Nephron (organoid): ENCODE data around the gene LRRN4.

Experiments
- H3K27ac Mint-ChIP-seq, 3 experiments: 2 replicates each; pipeline ENCODE4 v1.8.0; 2020; ENCODE audit warnings: mixed read lengths in 3 of 3, mild to moderate bottlenecking in 2 of 3, moderate library complexity in 1 of 3
- H3K27me3 Mint-ChIP-seq: 2 replicates; pipeline ENCODE4 v1.8.0; 2021; ENCODE audit warnings: low read depth, mild to moderate bottlenecking, moderate library complexity, mixed read lengths
- H3K36me3 Mint-ChIP-seq: 2 replicates; pipeline ENCODE4 v1.8.0; 2020; ENCODE audit warnings: low read depth, mixed read lengths
- H3K4me1 Mint-ChIP-seq: 2 replicates; pipeline ENCODE4 v1.8.0; 2020; ENCODE audit warnings: mixed read lengths
- H3K4me3 Mint-ChIP-seq, 3 experiments: 2 replicates each; pipeline ENCODE4 v1.8.0; 2020; ENCODE audit warnings: mild to moderate bottlenecking in 3 of 3, mixed read lengths in 3 of 3, moderate library complexity in 2 of 3
- H3K9me3 Mint-ChIP-seq: 2 replicates; pipeline ENCODE4 v1.8.0; 2020; ENCODE audit warnings: mixed read lengths
- CTCF ChIP-seq, 3 experiments: fragments of 200-600 bp; sonication (generic); IDR thresholded peaks; one replicate each; pipeline ENCODE4 v1.5.0; 2021; ENCODE audit warnings: antibody characterized with exemption in 3 of 3; ENCODE audit not compliant: unreplicated experiment in 3 of 3

The LRRN4 gene

GRCh38 chr20:6053776-6054688 lies at the start of gene LRRN4:
Gene LRRN4, minus strand, starts transcription at chr20:6054060. Its CDS starts 1,261 bp downstream, at chr20:6052799.
- Mint-ChIP-seq H3K27me3 (peaks cover 56% of the 10 kb centered on the region), H3K36me3 (peaks cover 10% of the 10 kb centered on the region), H3K9me3 (no peaks in the 10 kb centered on the region), H3K4me1 (peaks cover 28% of the 10 kb centered on the region), H3K4me3 (peak within 1 kb of the TSS; percentile 67 to 80 (median 74)), H3K27ac (peak within 1 kb of the TSS; percentile 86 to 92 (median 88))
- no peak for TF ChIP-seq CTCF (IDR thresholded peaks at IDR 0.05; ENCODE audit: unreplicated experiment in 3 of 3)

- Mint-ChIP-seq H3K4me1 (no peaks in the 10 kb centered on the region), H3K9me3 (no peaks in the 10 kb centered on the region)
Measured at GRCh38 chr20:6103301-6103700, 49.4 kb upstream of the LRRN4 start.

GRCh38 chr20:6101346-6101745 lies 47.5 kb upstream of the LRRN4 start:
- H3K9me3 Mint-ChIP-seq = no peaks in the 10 kb centered on the region
- no peak overlapping the region for H3K4me3 Mint-ChIP-seq
- no peaks in the 10 kb centered on the region for H3K4me1 Mint-ChIP-seq
- H3K27ac Mint-ChIP-seq = no peak overlapping the region
- TF ChIP-seq CTCF (IDR thresholded peaks at IDR 0.05; ENCODE audit: unreplicated experiment in 3 of 3) = no peak
- no peaks in the 10 kb centered on the region for H3K36me3 Mint-ChIP-seq
- H3K27me3 Mint-ChIP-seq = peaks cover 3% of the 10 kb centered on the region

More at GRCh38 chr20:6103301-6103700, 49.4 kb upstream of the LRRN4 start:
- H3K4me3 Mint-ChIP-seq = no peak overlapping the region
- H3K36me3 Mint-ChIP-seq = no peaks in the 10 kb centered on the region
- H3K27me3 Mint-ChIP-seq = peaks cover 3% of the 10 kb centered on the region
- TF ChIP-seq CTCF (IDR thresholded peaks at IDR 0.05; ENCODE audit: unreplicated experiment in 3 of 3) = no peak
- H3K27ac Mint-ChIP-seq = no peak overlapping the region

GRCh38 chr20:6100246-6100645 lies 46.4 kb upstream of the LRRN4 start:
- H3K36me3 Mint-ChIP-seq = no peaks in the 10 kb centered on the region

GRCh38 chr20:6099819-6100218 lies 46.0 kb upstream of the LRRN4 start:
- H3K36me3 Mint-ChIP-seq = no peaks in the 10 kb centered on the region
- H3K27ac Mint-ChIP-seq = no peak overlapping the region
- no peak for TF ChIP-seq CTCF (IDR thresholded peaks at IDR 0.05; ENCODE audit: unreplicated experiment in 3 of 3)
- H3K27me3 Mint-ChIP-seq = peaks cover 3% of the 10 kb centered on the region
- no peaks in the 10 kb centered on the region for H3K4me1 Mint-ChIP-seq
- no peaks in the 10 kb centered on the region for H3K9me3 Mint-ChIP-seq
- H3K4me3 Mint-ChIP-seq = no peak overlapping the region

More at GRCh38 chr20:6100246-6100645, 46.4 kb upstream of the LRRN4 start:
- no peaks in the 10 kb centered on the region for H3K9me3 Mint-ChIP-seq
- H3K4me3 Mint-ChIP-seq = no peak overlapping the region
- no peaks in the 10 kb centered on the region for H3K4me1 Mint-ChIP-seq
- H3K27me3 Mint-ChIP-seq = peaks cover 3% of the 10 kb centered on the region
- no peak for TF ChIP-seq CTCF (IDR thresholded peaks at IDR 0.05; ENCODE audit: unreplicated experiment in 3 of 3)
- no peak overlapping the region for H3K27ac Mint-ChIP-seq
